HPDE6-E6E7 (cell line): ENCODE data around the gene IRF3.

ENCODE experiments used
- DNase-seq: peaks from one replicate; pipeline ENCODE4 v3.0.0; 2011; ENCODE audit warnings: missing footprints; ENCODE audit errors: extremely low spot score

The IRF3 gene

DNA sequence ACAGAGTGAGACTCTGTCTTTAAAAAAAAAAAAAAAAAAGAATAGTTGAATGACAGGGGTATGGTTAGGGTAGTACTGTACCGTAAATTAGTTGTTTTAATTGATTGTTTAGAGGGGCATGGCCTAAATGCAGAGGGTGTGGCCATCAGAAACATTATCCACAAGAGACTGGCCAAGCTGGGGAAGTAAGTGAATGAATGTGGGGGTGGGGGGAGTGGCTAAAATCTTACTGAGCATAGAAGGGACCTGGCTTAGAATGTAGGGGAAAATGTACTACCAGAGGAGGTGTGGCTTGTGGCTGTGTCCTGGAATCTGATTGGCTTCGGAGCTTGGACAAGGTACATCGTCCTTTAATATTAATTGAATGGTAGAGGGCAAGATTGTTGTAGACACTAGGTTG is 3.9 kb upstream of the IRF3 start:
- DNase-seq: no peak

DNA sequence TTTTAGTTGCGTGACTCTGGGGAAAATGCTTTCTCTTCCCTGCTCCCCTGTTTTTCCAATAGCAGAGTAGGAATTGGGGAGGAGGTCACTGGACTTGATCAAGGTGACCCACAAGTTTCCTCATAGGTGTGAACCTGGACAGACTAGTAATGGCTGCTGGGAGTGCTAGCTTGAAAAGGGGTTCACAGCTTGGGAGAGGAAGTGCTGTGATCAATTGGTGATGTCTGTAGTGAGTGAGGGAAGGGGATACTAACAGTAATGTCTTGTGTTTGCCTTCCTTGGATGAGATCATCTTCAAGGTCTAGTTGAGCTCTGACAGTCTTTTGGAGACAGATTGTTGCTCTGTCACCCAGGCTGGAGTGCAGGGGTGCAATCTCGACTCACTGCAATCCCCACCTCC is 1.8 kb upstream of the IRF3 start:
- DNase-seq: no peak

DNA sequence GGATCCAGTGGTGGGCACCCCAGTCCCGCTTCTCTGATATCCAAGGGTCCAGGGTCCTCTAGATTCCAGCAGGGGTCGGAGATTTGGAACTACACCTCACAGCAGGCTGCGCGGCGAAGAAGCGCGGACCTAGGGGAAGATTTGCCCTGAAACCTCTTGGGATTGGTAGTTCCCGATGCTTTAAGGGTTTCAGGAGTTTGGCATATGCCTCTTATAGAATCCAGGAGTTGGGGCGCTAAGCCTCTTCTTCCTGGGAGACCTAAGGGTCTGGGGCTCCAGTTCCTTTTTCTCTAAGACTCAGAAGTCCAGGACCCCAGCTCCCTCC is 425 bp upstream of the IRF3 start:
- DNase-seq: no peak

DNA sequence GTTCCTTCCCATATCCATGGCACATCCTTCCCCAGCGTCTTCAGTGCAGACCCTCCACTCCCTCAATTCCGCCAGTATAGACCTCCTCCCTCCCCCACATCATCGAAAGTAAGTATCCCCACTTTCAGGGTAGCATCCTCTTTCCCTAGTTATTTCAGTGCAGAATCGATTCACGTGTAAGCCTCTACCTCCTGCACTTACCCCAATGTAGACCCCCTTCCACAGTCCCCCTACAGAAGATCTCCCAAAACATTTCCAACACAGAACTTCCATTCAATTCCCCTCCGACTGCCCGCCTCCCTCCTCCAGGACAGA is 664 bp downstream of the IRF3 start:
- no peak for DNase-seq

DNA sequence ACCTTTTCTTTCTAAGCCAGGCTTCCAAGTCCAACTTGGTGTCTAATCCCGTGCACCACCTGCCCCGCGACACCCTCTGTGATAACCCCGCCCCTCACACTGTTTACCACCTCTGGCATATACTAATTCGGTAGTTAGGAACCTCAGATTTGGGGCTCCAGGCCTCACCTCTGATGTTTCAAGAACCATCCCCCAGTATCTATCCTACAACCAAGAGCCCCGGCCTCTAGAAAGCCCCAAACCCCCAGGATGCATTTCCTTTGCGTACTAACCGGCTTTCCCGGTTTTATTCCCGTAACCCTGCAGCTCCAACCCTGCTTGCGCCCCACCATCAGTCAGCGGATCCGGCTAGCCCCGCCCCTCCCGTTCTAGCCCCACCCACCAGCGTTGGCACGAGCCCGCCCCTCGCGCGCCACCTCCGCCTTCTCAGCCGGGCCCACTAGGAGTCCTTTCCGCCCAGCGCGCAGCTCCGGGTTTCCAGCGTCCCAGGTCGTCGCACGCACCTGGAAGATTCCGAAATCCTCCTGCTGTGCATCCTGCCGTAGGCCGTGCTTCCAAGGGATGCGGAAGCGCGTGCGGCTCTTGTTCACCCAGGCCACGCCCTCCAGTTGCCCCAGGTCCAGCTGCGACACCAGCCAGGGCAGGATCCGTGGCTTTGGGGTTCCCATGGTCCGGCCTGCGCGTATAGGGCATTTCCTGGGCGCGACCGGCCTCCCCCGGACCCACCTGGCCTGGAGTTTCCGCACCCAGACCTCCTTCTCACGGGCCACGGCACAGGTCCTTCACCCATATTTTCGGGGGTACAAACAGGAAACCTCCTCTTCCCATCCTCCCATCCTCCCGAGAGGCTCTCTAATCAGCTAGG is 1.3 kb downstream of the IRF3 start:
- peak; percentile 93 for DNase-seq

DNA sequence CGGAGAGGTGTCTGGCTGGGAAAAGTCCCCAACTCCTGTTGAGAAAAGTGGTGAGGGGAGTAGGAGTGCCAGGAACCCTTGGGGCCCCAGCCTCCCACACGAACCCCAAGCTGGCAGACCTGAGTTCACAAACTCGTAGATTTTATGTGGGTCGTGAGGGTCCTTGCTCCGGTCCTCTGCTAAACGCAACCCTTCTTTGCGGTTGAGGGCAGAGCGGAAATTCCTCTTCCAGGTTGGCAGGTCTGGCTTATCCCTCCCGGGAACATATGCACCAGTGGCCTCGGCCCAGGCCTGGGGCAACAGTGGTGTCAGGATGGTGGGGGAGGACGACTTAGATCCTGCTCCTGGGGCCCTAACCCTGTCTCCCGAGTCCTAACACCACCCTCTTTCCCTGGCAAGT is 2.4 kb downstream of the IRF3 start:
- DNase-seq: no peak

DNA sequence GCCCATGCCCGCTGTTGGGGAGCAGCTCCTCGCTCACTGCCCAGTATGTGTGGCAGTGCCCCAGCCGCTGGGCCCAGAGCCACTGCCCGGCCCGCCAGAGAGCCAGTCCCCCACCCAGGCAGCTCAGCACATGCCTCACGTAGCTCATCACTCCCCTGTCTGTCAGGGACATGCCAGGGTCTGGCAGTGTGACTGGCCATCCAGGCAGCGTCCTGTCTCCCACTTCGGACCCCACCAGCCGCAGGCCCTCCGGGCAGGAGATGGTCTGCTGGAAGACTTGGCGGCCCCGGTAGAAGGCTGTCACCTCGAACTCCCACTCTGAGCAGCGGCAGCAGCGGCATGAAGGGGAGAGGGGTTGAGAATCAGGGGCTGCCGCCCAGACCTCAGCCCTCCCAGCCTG is 3.6 kb downstream of the IRF3 start:
- DNase-seq: no peak

DNA sequence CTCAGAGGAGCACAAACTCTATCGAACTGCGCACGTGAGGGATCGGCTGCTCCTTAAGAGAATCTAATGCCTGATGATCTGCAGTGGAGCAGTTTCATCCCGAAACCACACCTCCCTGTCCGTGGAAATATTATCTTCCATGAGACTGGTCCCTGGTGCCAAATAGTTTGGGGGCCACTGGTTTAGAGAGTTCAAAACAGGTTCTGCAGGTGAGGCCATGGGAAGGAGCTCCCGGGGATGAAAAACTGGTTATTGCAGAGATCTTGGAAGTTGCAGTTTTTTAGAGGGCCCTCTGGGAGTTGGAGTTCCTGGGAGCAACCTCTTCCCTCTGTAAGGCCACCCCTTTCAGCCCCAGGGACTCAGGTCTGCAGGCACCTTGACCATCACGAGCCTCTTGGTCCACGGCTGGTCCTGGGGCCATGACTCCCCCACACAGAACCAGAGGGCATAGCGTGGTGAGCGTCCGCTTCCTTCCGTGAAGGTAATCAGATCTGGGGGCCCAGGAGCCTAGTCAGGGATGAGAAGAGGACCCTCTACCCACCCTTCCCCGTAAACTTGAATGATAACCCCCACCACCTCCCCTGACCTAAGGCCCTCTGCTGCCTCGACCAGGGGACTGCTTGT is 5.2 kb downstream of the IRF3 start:
- no peak for DNase-seq

DNA sequence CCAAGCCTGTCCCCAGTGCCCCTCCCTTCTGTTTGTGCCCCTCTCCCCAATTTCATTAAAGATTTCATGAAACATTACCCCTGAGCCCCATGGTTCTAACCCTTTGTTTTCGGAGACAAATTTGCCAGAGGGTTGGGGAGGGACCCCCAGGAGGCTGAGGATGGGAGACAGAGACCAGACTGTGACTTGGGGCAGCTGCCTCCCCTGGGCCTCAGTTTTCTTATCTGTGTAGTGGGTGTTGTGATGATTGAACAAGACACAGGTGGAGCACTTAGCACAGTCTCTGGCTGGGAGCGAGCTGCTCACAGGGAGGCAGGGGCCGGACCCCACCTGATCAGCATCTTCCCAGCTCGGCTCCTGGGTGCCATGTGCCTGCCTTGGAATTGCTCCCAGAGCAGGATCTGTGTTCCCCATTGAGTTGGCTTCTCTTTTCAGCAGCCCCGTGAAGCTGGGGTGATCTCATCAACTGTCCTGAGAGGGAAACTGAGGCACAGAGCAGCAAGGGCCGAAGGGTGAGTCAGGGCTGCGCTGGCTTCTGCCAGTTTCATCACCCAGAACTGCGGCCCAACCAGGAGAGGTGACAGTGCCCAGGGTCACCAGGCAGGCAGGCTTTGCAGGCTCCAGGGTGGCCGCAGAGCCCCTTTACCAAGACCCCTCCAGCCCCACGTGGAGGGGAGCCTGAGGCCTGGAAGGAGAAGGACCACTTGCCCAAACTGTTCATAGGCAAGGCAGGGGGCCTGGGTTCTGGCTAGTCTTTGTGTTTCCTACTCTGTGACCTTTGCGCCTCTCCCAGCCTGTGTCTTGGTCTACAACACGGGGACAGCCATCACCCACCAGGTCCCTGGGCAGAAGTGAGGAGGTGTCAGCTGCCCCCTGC is 6.9 kb downstream of the IRF3 start:
- DNase-seq: no peak

DNA sequence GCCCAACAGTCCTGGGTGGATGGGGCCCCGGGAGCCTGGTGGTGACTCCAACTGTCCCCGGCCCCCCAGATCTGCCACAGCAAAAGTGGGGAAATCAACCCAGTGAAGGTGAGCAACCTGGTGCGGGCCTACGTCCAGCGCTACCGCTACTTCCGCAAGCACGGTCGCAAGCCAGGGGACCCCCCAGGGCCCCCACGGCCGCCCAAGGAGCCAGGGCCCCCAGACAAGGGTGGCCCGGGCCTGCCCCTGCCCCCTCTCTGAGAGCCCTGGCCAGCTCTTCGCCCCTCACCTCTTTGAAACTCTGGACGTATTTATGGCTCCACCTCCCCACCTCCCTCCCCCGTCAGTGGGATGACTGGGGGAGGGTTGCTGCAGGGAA is 7.5 kb downstream of the IRF3 start:
- DNase-seq: no peak

DNA sequence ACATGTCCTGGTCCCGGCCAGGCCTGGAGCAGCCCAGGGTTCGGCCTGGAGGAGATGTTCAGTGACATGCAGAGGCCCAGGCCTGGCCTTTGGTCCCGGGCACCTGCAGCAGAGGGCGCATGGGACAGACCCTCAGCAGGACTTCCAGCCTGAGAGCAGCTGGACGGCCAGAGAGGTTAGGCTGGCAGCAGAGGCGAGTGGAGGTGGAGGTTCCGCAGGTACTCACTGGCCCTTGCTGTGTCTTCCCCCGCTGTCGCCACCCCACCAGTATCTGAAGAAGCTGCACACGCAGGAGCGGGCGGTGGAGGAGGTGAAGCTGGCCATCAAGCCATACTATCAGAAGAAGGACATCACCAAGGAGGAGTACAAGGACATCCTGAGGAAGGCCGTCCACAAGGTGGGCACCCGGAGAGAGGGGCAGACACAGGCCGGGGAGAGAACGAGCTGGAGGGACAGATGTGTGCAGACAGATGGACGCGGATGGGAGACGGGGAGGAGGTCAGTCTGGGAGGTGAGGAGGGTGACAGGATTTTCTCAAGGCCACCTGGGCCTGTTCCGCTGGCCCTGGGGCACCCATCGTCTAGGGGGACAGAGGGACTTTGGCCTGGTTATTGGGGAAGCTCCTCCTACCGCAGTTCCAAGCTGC is 8.0 kb downstream of the IRF3 start:
- DNase-seq: no peak

DNA sequence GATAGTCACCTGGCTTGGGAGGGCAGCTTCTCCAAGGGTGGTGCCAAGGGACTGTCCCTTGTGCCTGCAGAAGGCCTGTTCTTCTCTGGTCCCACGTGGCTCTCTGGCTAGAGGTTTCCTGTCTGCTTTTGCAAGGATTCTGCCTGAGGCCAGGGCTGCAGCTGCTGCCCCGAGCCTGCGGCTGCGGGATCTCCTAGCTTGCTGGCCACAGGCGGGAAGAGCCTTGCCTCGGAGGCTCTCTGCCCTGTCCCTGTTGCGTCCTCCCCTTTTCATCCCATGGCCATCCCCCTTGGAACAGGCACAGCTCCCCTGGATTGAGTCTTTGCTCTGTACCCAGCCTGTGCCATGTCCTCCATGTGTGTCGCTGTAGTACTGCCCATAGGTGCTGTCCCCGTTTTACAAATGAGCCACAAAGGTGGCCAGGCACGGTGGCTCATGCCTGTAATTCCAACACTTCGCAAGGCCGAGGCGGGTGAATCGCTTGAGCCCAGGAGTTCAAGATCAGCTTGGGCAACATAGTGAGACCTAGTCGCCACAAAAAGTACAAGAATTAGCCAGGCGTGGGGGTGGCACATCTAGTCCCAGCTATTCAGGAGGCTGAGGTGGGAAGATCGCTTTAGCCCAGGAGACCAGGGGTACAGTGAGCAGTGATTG is 9.1 kb downstream of the IRF3 start:
- no peak for DNase-seq

DNA sequence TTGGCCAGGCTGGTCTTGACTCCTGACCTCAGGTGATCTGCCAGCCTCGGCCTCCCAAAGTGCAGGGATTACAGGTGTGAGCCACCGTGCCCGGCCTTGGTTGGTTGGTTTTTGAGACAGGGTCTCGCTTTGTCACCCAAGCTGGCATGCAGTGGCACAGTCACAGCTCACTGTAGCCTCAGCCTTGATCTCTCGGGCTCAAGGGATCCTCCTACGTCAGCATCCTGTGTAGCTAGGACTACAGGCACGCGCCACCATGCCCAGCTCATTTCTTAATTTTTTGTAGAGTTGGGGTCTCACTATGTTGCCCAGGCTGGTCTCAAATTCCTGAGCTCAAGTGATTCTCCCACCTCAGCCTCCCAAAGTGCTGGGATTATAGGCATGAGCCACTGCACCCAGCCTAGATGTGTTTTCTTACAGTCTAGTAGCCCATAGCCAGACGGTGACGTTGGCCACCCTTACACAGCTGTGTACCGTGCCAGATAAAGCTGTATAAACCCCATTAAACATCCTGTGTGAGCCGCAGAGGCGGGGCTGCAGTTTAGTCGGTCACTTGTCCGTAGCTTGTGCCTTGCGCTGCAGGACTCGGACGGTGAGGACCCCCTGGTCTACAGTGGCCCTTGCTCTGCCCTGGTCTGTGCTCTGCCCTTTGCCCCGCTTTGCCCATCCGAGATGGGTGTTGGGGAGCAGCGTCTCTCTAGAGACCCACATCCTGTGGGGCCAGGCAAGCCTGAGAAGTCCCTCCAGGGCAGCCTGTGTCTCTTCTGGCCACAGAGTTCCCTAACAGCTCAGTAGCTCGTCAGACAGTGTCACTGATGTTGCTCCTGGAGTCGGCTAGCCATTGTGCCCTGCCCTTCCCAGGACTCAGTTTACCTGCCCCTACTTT is 9.8 kb downstream of the IRF3 start:
- no peak for DNase-seq

DNA sequence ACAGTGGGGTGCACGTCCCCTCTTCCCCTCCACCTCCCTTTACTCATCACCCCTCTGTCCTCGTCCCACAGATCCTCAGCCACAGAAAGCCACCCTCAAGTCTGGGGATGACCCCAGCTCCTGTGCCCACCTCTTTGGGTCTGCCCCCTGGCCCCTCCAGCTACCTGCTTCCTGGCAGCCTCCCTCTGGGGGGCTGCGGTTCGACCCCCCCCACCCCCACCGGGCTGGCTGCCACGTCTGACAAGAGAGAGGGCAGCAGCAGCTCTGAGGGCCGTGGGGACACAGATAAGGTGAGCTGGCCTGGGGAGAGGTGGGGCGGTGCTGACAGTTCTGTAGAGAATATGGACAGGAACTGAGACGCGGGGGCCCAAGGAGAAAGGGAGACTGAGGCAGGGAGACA is 11.1 kb downstream of the IRF3 start:
- no peak for DNase-seq

DNA sequence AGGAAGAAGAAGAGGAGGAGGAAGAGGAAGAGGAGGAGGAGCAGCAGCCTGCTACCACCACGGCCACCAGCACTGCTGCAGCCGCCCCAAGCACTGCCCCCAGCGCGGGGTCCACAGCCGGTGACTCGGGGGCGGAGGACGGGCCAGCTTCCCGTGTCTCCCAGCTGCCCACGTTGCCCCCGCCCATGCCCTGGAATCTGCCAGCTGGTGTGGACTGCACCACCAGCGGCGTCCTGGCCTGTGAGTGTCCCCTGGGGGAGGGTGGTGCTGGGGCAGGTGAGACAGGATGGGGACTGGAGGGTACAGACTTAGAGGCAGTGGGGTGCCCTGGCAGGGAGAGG is 12.2 kb downstream of the IRF3 start:
- no peak for DNase-seq

DNA sequence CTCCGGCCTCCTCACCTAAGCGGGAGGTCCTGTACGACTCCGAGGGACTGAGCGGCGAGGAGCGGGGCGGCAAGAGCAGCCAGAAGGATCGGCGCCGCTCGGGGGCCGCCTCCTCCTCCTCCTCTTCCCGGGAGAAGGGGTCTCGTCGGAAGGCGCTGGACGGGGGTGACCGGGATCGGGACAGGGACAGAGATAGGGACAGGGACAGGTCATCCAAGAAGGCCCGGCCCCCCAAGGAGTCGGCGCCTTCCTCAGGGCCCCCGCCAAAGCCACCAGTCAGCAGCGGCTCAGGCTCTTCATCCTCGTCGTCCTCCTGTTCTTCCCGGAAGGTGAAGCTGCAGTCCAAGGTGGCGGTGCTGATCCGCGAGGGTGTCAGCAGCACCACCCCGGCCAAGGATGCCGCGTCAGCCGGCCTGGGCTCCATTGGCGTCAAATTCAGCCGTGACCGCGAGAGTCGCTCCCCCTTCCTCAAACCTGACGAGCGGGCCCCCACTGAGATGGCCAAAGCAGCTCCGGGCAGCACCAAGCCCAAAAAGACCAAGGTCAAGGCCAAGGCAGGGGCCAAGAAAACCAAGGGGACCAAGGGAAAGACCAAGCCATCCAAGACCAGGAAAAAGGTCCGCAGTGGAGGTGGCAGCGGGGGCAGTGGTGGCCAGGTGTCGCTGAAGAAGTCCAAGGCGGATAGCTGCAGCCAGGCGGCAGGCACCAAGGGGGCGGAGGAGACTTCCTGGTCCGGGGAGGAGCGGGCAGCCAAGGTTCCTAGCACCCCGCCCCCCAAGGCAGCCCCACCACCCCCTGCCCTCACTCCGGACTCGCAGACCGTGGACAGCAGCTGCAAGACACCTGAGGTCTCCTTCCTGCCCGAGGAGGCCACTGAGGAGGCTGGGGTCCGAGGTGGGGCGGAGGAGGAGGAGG is 12.8 kb downstream of the IRF3 start:
- DNase-seq: no peak

DNA sequence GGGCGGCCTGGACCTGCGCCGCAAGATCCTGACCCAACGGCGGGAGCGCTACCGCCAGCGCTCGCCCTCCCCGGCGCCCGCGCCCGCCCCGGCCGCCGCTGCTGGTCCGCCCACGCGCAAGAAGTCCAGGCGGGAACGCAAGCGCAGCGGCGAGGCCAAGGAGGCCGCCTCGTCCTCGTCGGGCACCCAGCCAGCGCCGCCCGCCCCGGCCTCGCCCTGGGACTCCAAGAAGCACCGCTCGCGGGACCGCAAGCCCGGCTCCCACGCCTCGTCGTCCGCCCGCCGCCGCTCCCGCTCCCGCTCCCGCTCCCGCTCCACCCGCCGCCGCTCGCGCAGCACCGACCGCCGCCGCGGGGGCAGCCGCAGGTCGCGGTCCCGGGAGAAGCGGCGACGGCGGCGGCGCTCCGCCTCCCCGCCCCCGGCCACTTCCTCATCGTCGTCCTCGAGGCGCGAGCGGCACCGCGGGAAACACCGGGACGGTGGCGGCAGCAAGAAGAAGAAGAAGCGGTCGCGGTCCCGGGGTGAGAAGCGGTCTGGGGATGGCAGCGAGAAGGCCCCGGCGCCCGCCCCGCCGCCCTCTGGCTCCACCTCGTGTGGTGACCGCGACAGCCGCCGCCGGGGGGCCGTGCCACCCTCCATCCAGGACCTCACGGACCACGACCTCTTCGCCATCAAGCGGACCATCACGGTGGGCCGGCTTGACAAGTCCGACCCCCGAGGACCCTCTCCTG is 13.7 kb downstream of the IRF3 start:
- no peak for DNase-seq

DNA sequence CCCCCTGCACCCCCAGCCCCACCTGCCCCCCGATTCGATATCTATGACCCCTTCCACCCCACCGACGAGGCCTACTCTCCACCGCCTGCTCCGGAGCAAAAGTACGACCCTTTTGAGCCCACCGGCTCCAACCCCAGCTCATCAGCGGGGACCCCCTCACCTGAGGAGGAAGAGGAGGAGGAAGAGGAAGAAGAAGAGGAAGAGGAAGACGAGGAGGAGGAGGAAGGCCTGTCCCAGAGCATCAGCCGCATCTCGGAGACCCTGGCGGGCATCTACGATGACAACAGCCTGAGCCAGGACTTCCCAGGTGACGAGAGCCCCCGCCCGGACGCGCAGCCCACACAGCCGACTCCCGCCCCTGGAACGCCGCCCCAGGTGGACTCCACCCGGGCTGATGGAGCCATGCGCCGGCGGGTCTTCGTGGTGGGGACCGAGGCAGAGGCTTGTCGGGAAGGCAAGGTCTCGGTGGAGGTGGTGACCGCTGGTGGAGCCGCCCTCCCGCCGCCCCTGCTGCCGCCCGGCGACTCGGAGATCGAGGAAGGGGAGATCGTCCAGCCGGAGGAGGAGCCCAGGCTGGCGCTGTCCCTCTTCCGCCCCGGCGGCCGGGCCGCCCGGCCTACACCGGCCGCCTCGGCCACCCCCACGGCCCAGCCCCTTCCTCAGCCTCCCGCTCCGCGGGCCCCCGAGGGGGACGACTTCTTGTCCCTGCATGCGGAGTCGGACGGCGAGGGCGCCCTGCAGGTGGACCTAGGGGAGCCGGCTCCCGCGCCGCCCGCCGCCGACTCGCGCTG is 14.4 kb downstream of the IRF3 start:
- DNase-seq: no peak
